Measurements from ENCODE around the gene RAP1GAP2.

GRCh38 chr17:2940352-2940751, 144.1 kb downstream of the RAP1GAP2 start:
- TF ChIP-seq CTCF (IDR thresholded peaks at IDR 0.05; ENCODE audit: control extremely low read depth in 1 of 3, insufficient read depth in 1 of 3, low read depth in 1 of 3, low read length in 3 of 3) (no peak), MAFK (IDR thresholded peaks at IDR 0.05; ENCODE audit: low read depth, low read length) (no peak), SP1 (IDR thresholded peaks at IDR 0.05; ENCODE audit: low read depth, low read length) (no peak), CHD2 (IDR thresholded peaks at IDR 0.05; ENCODE audit: low read length) (no peak), JUN (IDR thresholded peaks at IDR 0.05; ENCODE audit: low read depth, low read length) (no peak), HDAC6 (IDR thresholded peaks at IDR 0.05; ENCODE audit: low read depth, low read length) (no peak), EP300 (IDR thresholded peaks at IDR 0.05; ENCODE audit: borderline replicate concordance in 1 of 2, low read depth in 2 of 2, low read length in 2 of 2) (no peak), SRF (IDR thresholded peaks at IDR 0.05; ENCODE audit: low read depth, low read length) (no peak), CEBPB (IDR thresholded peaks at IDR 0.05; ENCODE audit: low read depth, low read length) (no peak)
